Measurements from ENCODE around the gene HAUS6.
"Not testable (repeated sequence)": the region's sequence is repeated elsewhere in the genome, so short reads cannot be mapped to it uniquely, and the experiment has no call there.

Gene HAUS6

DNA sequence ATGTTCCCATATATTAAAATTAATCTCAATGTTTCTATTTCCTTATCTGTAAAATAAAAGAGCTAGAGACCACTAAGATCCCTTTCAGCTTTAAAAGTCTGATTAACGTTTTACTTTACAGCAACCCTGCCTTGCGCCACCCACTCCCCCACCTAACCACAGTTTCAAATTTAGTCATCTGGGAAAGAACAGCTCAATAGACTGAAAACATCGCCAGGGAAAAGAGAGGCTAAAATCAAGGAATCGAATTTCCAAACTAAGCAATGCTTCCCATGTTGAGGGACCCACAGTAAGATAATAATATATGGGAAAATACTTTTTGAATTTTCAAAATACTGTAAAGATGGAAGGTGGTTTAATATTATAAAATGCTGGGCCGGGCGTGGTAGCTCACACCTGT lies 76.3 kb downstream of the HAUS6 start:
- no peaks in the 10 kb centered on the region for H3K9me3 ChIP-seq (ENCODE audit: severe bottlenecking)
- H3K27me3 ChIP-seq (ENCODE audit: insufficient read depth, poor library complexity, severe bottlenecking): no peaks in the 10 kb centered on the region
- no peak overlapping the region for H3K4me3 ChIP-seq (ENCODE audit: severe bottlenecking)
- H3K4me1 ChIP-seq (ENCODE audit: insufficient read depth, poor library complexity, severe bottlenecking): no peaks in the 10 kb centered on the region
- H3K27ac ChIP-seq (ENCODE audit: poor library complexity, severe bottlenecking): no peak overlapping the region
- TF ChIP-seq, protein P1, sequence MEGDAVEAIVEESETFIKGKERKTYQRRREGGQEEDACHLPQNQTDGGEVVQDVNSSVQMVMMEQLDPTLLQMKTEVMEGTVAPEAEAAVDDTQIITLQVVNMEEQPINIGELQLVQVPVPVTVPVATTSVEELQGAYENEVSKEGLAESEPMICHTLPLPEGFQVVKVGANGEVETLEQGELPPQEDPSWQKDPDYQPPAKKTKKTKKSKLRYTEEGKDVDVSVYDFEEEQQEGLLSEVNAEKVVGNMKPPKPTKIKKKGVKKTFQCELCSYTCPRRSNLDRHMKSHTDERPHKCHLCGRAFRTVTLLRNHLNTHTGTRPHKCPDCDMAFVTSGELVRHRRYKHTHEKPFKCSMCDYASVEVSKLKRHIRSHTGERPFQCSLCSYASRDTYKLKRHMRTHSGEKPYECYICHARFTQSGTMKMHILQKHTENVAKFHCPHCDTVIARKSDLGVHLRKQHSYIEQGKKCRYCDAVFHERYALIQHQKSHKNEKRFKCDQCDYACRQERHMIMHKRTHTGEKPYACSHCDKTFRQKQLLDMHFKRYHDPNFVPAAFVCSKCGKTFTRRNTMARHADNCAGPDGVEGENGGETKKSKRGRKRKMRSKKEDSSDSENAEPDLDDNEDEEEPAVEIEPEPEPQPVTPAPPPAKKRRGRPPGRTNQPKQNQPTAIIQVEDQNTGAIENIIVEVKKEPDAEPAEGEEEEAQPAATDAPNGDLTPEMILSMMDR (IDR thresholded peaks at IDR 0.05; ENCODE audit: poor library complexity, severe bottlenecking): no peak
- no peaks in the 10 kb centered on the region for H3K36me3 ChIP-seq (ENCODE audit: low read depth)
- no peak for ATAC-seq (ENCODE audit: low read depth)
- DNase-seq (ENCODE audit: low spot score): no peak

DNA sequence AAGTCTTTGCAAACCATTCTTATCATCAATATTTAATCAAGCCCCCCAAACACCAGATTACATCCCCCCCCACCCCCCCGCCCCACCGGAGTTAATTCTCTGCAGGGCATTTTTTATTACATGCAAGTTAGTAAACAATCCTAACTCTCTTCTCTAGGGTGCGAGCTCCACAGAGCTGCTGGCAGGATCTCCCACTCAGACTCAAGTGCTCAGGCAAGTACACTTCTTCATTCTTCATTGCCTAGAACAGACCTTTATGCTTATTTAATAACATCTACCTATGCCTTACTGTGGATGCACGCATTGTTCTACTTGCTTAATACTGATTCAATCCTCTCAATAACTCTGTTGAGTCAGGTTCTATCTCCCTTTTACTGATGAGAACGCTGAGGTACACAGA lies 79.6 kb downstream of the HAUS6 start:
- ATAC-seq (ENCODE audit: low read depth): no peak
- Histone ChIP-seq H3K36me3 (ENCODE audit: low read depth) (no peaks in the 10 kb centered on the region), H3K4me3 (ENCODE audit: severe bottlenecking) (no peak overlapping the region), H3K27me3 (ENCODE audit: insufficient read depth, poor library complexity, severe bottlenecking) (no peaks in the 10 kb centered on the region), H3K27ac (ENCODE audit: poor library complexity, severe bottlenecking) (no peak overlapping the region), H3K9me3 (ENCODE audit: severe bottlenecking) (no peaks in the 10 kb centered on the region), H3K4me1 (ENCODE audit: insufficient read depth, poor library complexity, severe bottlenecking) (no peaks in the 10 kb centered on the region)
- TF ChIP-seq, protein P1 (IDR thresholded peaks at IDR 0.05; ENCODE audit: poor library complexity, severe bottlenecking): no peak
- DNase-seq (ENCODE audit: low spot score): no peak

DNA sequence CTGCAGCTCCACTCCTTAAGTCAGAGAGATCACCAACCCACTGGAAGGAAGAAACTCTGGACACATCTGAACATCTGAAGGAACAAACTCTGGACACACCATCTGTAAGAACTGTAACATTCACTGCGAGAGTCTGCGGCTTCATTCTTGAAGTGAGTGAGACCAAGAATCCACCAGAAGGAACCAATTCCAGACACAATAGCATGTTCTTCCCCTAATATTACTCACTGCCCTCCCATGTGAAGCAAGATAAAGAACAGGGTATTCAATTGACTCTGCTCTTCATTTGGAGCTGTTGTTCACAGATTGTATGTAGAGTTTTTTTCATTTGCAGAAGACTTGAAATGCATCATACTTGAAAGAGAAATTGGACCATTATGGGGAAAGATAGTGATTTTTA lies 80.5 kb downstream of the HAUS6 start:
- DNase-seq (ENCODE audit: low spot score): no peak
- Histone ChIP-seq H3K4me3 (ENCODE audit: severe bottlenecking) (no peak overlapping the region), H3K27me3 (ENCODE audit: insufficient read depth, poor library complexity, severe bottlenecking) (no peaks in the 10 kb centered on the region), H3K27ac (ENCODE audit: poor library complexity, severe bottlenecking) (no peak overlapping the region), H3K9me3 (ENCODE audit: severe bottlenecking) (no peaks in the 10 kb centered on the region), H3K36me3 (ENCODE audit: low read depth) (no peaks in the 10 kb centered on the region), H3K4me1 (ENCODE audit: insufficient read depth, poor library complexity, severe bottlenecking) (no peaks in the 10 kb centered on the region)
- TF ChIP-seq, protein P1 (IDR thresholded peaks at IDR 0.05; ENCODE audit: poor library complexity, severe bottlenecking): no peak
- no peak for ATAC-seq (ENCODE audit: low read depth)

DNA sequence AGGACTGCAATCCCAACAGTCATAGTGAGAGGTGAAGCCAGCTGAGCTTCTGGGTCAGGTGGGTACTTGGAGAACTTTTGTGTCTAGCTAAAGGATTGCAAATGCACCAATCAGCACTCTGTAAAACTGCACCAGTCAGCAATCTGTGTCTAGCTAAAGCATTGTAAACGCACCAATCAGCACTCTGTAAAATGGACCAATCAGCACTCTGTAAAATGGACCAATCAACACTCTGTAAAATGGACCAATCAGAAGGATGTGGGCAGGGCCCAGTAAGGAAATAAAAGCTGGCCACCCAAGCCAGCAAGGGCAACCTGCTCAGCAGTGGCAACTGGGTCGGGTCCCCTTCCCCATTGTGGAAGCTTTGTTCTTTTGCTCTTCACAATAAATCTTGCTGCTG lies 81.1 kb downstream of the HAUS6 start:
- H3K9me3 ChIP-seq (ENCODE audit: severe bottlenecking); H3K4me1 ChIP-seq (ENCODE audit: insufficient read depth, poor library complexity, severe bottlenecking); ATAC-seq (ENCODE audit: low read depth); DNase-seq (ENCODE audit: low spot score); H3K27me3 ChIP-seq (ENCODE audit: insufficient read depth, poor library complexity, severe bottlenecking); H3K36me3 ChIP-seq (ENCODE audit: low read depth); H3K27ac ChIP-seq (ENCODE audit: poor library complexity, severe bottlenecking); H3K4me3 ChIP-seq (ENCODE audit: severe bottlenecking): not testable (repeated sequence)

DNA sequence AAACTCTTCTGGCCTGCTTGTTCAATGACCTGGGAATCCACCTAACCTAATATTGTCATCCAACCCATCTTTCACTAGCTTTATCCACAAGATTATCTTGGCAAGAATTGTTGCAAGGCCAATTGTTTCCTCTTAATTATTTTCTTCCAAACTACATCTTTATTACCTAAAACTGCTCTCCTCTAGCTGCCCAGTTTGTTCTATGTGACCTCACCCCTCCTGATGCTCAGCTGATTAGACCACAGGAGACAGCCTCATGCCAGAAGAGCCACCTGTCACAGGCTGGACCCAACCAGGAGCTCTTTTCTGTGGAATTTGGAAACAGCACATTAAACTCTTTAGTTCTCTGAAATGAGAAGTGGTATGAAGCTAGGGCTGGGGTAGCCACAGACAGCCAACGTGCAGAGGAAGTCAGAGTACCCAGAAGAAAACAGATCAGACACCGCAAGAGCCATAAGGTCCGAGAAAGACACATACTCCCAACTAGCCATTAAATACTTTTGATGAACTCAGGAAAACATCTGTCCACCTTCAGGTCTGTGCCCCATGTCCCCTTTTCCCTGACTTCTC lies 81.7 kb downstream of the HAUS6 start:
- DNase-seq (ENCODE audit: low spot score) (no peak), ATAC-seq (ENCODE audit: low read depth) (no peak)
- Histone ChIP-seq H3K9me3 (ENCODE audit: severe bottlenecking) (no peaks in the 10 kb centered on the region), H3K27ac (ENCODE audit: poor library complexity, severe bottlenecking) (no peak overlapping the region), H3K36me3 (ENCODE audit: low read depth) (no peaks in the 10 kb centered on the region), H3K4me3 (ENCODE audit: severe bottlenecking) (no peak overlapping the region), H3K27me3 (ENCODE audit: insufficient read depth, poor library complexity, severe bottlenecking) (no peaks in the 10 kb centered on the region), H3K4me1 (ENCODE audit: insufficient read depth, poor library complexity, severe bottlenecking) (no peaks in the 10 kb centered on the region)
- TF ChIP-seq, protein P1 (IDR thresholded peaks at IDR 0.05; ENCODE audit: poor library complexity, severe bottlenecking): no peak

All from RWPE2 (cell line).